Stimulated activated naive CD8-positive, alpha-beta T cell treated with anti-CD3 and anti-CD28 coated beads, Interleukin-15, Interleukin-2, amounts not matched to agents 100 ng/mL and 50 ng/mL, for 24 hours (primary cell): Measurements from ENCODE around the gene EAF2.
"Not testable (repeated sequence)": the region's sequence is repeated elsewhere in the genome, so short reads cannot be mapped to it uniquely, and the experiment has no call there.

Experiments
- H3K27ac Mint-ChIP-seq: one replicate; pipeline ENCODE4 v1.8.0; 2021; ENCODE audit warnings: mild to moderate bottlenecking, mixed read lengths
- H3K27me3 Mint-ChIP-seq: one replicate; pipeline ENCODE4 v1.8.0; 2021; ENCODE audit warnings: mixed read lengths
- H3K36me3 Mint-ChIP-seq: one replicate; pipeline ENCODE4 v1.8.0; 2021; ENCODE audit warnings: low read depth, mixed read lengths
- H3K4me1 Mint-ChIP-seq: one replicate; pipeline ENCODE4 v1.8.0; 2021; ENCODE audit warnings: low read depth, mixed read lengths
- H3K4me3 Mint-ChIP-seq: one replicate; pipeline ENCODE4 v1.8.0; 2021; ENCODE audit warnings: mild to moderate bottlenecking, mixed read lengths
- H3K9me3 Mint-ChIP-seq: one replicate; pipeline ENCODE4 v1.8.0; 2021; ENCODE audit warnings: mixed read lengths

The EAF2 gene

DNA sequence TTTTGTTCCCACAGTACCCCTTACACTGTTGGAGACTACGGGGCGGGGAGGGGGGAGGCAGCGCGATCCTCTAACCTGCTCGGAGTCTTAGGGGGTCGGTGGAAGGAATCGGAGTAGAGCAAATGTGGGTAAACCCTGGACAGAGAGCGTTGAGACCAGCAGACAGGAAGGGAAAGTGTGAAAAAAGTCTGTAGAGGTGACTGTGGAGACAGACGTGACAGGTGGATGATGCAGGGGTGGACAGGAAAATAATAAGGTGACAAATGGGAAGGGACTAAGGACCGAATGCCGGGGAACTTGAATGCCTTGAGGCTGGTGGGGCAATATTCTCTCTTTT lies 424 bp downstream of the EAF2 start:
- Mint-ChIP-seq H3K27ac (peak overlapping the region; percentile 94), H3K36me3 (peaks cover 46% of the 10 kb centered on the region), H3K4me1 (peaks cover 58% of the 10 kb centered on the region), H3K9me3 (no peaks in the 10 kb centered on the region), H3K27me3 (no peaks in the 10 kb centered on the region), H3K4me3 (peak overlapping the region; percentile 96)

GRCh38 chr3:121836064-121836463 lies 1.1 kb downstream of the EAF2 start:
- Mint-ChIP-seq H3K9me3 (no peaks in the 10 kb centered on the region), H3K27me3 (no peaks in the 10 kb centered on the region), H3K27ac (peak overlapping the region; percentile 94), H3K4me1 (peaks cover 52% of the 10 kb centered on the region), H3K4me3 (peak overlapping the region; percentile 96), H3K36me3 (peaks cover 40% of the 10 kb centered on the region)

GRCh38 chr3:121836481-121836880 lies 1.5 kb downstream of the EAF2 start:
- H3K4me3 Mint-ChIP-seq, result peak overlapping the region; percentile 96
- H3K36me3 Mint-ChIP-seq, result peaks cover 36% of the 10 kb centered on the region
- no peaks in the 10 kb centered on the region for H3K9me3 Mint-ChIP-seq
- no peaks in the 10 kb centered on the region for H3K27me3 Mint-ChIP-seq
- peak overlapping the region; percentile 16 for H3K27ac Mint-ChIP-seq
- peaks cover 49% of the 10 kb centered on the region for H3K4me1 Mint-ChIP-seq

GRCh38 chr3:121839962-121840361 lies 5.0 kb downstream of the EAF2 start:
- Mint-ChIP-seq H3K9me3 (no peaks in the 10 kb centered on the region), H3K4me3 (no peak overlapping the region)

GRCh38 chr3:121844892-121845291 lies 9.9 kb downstream of the EAF2 start:
- H3K27ac Mint-ChIP-seq, result no peak overlapping the region
- no peaks in the 10 kb centered on the region for H3K27me3 Mint-ChIP-seq
- H3K4me3 Mint-ChIP-seq, result no peak overlapping the region
- no peaks in the 10 kb centered on the region for H3K4me1 Mint-ChIP-seq
- H3K36me3 Mint-ChIP-seq, result peaks cover 14% of the 10 kb centered on the region
- H3K9me3 Mint-ChIP-seq, result no peaks in the 10 kb centered on the region

More at GRCh38 chr3:121839962-121840361, 5.0 kb downstream of the EAF2 start:
- no peaks in the 10 kb centered on the region for H3K27me3 Mint-ChIP-seq
- peaks cover 8% of the 10 kb centered on the region for H3K36me3 Mint-ChIP-seq
- H3K4me1 Mint-ChIP-seq, result peaks cover 21% of the 10 kb centered on the region
- H3K27ac Mint-ChIP-seq, result no peak overlapping the region

- no peak overlapping the region for H3K4me3 Mint-ChIP-seq
- no peaks in the 10 kb centered on the region for H3K9me3 Mint-ChIP-seq
- H3K36me3 Mint-ChIP-seq, result peaks cover 11% of the 10 kb centered on the region
- H3K4me1 Mint-ChIP-seq, result no peaks in the 10 kb centered on the region
- no peak overlapping the region for H3K27ac Mint-ChIP-seq
- H3K27me3 Mint-ChIP-seq, result no peaks in the 10 kb centered on the region
Observed at GRCh38 chr3:121852256-121852655, 17.2 kb downstream of the EAF2 start.

DNA sequence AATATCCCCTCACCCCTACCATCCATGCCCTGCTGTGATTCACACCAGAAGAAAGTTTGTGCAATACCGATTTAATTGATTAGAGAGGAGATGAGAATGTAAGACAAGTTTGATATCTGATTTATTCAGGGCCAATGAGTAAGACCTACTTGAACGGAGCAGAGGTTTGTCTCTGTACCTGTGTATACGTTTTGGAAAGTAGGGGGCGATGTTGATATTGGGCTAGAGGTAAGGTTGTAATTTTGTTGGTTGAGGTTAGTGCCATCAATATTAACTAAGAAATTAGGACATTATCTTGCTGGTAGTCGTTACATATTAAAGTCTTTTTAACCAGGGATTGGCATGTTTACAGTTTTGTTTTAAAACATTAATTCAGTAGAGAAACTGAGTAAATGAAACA lies 20.5 kb downstream of the EAF2 start:
- Mint-ChIP-seq H3K4me1 (no peaks in the 10 kb centered on the region), H3K4me3 (no peak overlapping the region), H3K36me3 (peaks cover 26% of the 10 kb centered on the region), H3K27me3 (no peaks in the 10 kb centered on the region), H3K9me3 (no peaks in the 10 kb centered on the region), H3K27ac (no peak overlapping the region)

DNA sequence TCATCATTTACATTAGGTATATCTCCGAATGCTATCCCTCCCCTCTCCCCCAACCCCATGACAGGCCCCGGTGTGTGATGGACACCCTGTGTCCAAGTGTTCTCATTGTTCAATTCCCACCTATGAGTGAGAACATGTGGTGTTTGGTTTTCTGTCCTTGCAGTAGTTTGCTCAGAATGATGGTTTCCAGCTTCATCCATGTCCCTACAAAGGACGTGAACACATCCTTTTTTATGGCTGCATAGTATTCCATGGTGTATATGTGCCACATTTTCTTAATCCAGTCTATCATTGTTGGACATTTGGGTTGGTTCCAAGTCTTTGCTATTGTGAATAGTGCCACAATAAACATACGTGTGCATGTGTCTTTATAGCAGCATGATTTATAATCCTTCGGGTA lies 22.8 kb downstream of the EAF2 start:
- peaks cover 36% of the 10 kb centered on the region for H3K36me3 Mint-ChIP-seq
- H3K9me3 Mint-ChIP-seq, H3K27ac Mint-ChIP-seq, H3K27me3 Mint-ChIP-seq, H3K4me3 Mint-ChIP-seq, H3K4me1 Mint-ChIP-seq: not testable (repeated sequence)

GRCh38 chr3:121863247-121863646 lies 28.2 kb downstream of the EAF2 start:
- H3K4me3 Mint-ChIP-seq, H3K9me3 Mint-ChIP-seq, H3K27ac Mint-ChIP-seq, H3K4me1 Mint-ChIP-seq, H3K27me3 Mint-ChIP-seq: not testable (repeated sequence)
- H3K36me3 Mint-ChIP-seq, result peaks cover 44% of the 10 kb centered on the region

DNA sequence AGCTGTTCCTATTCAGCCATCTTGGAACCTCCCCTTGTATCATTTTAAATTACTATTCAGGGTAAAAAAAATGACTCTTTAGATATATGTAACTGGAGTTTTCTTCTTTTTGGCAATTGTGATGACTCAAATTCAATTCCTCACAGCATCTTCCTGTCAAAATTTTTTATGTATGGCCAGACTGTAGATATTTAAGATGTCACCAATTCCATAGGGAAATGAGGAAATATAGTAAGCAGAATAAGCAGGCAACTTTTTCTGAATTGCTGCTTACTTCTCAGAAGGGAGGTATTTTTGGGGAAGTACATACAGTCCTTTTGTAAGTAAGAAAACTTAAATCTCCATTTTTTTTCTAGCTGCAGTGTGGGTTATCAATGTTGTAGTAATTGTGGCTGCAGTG lies 28.8 kb downstream of the EAF2 start:
- Mint-ChIP-seq H3K9me3 (no peaks in the 10 kb centered on the region), H3K4me3 (no peak overlapping the region), H3K27me3 (no peaks in the 10 kb centered on the region), H3K4me1 (no peaks in the 10 kb centered on the region), H3K36me3 (peaks cover 40% of the 10 kb centered on the region), H3K27ac (no peak overlapping the region)

DNA sequence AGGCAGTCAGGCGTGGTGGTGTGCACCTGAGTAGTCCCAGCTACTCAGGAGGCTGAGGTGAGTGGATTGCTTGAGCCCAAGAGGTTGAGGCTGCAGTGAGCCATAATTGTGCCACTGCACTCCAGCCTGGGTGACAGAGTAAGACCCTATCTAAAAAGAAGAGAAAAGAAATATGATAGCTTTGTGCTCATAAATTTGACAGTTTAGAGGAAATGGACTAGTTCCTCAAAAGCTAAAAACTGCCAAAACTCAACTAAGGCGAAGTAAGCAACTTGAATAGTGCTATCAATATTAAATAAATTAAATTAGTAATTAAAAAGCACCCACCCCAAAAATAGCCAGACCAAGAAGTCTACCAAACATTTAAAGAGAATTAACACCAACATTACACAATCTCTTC lies 34.7 kb downstream of the EAF2 start:
- no peak overlapping the region for H3K4me3 Mint-ChIP-seq
- no peak overlapping the region for H3K27ac Mint-ChIP-seq

DNA sequence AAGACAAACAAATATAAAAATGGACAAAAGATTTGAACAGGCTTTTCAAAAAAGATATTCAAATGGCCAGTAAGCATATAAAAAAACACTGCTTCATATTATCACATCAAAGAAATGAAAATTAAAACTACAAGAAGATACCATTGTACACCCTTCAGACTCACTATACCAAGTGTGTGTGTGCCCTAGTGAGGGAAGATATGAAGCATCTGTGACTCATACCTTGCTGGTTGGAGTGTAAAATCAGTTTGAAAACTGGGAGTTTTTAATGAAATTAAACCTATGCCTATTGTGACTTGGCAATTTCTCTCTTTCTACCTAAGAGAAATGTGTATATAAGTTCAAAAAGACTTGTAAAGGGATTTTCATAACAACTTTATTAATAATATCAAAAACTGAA lies 35.7 kb downstream of the EAF2 start:
- Mint-ChIP-seq H3K36me3 (peaks cover 24% of the 10 kb centered on the region), H3K9me3 (no peaks in the 10 kb centered on the region), H3K27ac (peak overlapping the region; percentile 22), H3K4me3 (no peak overlapping the region), H3K4me1 (peaks cover 11% of the 10 kb centered on the region), H3K27me3 (no peaks in the 10 kb centered on the region)

More for the DNA sequence above, 34.7 kb downstream of the EAF2 start:
- Mint-ChIP-seq H3K27me3 (no peaks in the 10 kb centered on the region), H3K4me1 (peaks cover 11% of the 10 kb centered on the region), H3K9me3 (no peaks in the 10 kb centered on the region), H3K36me3 (peaks cover 24% of the 10 kb centered on the region)

- Mint-ChIP-seq H3K27ac (no peak overlapping the region), H3K4me1 (peaks cover 11% of the 10 kb centered on the region)
Observed at GRCh38 chr3:121871430-121871829, 36.4 kb downstream of the EAF2 start.

DNA sequence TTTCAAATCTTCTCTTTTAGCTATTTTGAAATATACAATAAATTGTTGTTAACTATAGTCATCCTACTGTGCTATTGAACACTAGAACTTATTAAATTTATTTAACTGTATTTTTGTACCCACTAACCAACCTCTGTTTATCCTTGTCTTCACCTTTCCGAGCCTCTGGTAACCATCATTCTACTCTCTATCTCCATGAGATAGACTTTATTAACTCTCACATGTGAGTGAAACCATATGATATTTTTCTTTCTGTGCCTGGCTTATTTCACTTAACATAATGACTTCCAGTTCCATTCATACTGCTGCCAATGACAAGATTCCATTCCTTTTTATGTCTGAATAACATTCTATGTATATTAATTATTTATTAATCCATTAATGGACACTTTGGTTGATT lies 43.4 kb downstream of the EAF2 start:
- Mint-ChIP-seq H3K27ac (no peak overlapping the region), H3K36me3 (peaks cover 5% of the 10 kb centered on the region)

More at GRCh38 chr3:121871430-121871829, 36.4 kb downstream of the EAF2 start:
- Mint-ChIP-seq H3K4me3 (no peak overlapping the region), H3K27me3 (no peaks in the 10 kb centered on the region), H3K9me3 (no peaks in the 10 kb centered on the region), H3K36me3 (peaks cover 18% of the 10 kb centered on the region)

GRCh38 chr3:121883507-121883906 lies 48.5 kb downstream of the EAF2 start:
- no peaks in the 10 kb centered on the region for H3K9me3 Mint-ChIP-seq
- H3K27me3 Mint-ChIP-seq, result no peaks in the 10 kb centered on the region
- H3K27ac Mint-ChIP-seq, result no peak overlapping the region
- no peak overlapping the region for H3K4me3 Mint-ChIP-seq
- H3K4me1 Mint-ChIP-seq, result no peaks in the 10 kb centered on the region
- peaks cover 8% of the 10 kb centered on the region for H3K36me3 Mint-ChIP-seq

More for the DNA sequence above, 43.4 kb downstream of the EAF2 start:
- H3K27me3 Mint-ChIP-seq, result no peaks in the 10 kb centered on the region
- no peak overlapping the region for H3K4me3 Mint-ChIP-seq
- no peaks in the 10 kb centered on the region for H3K4me1 Mint-ChIP-seq
- no peaks in the 10 kb centered on the region for H3K9me3 Mint-ChIP-seq

DNA sequence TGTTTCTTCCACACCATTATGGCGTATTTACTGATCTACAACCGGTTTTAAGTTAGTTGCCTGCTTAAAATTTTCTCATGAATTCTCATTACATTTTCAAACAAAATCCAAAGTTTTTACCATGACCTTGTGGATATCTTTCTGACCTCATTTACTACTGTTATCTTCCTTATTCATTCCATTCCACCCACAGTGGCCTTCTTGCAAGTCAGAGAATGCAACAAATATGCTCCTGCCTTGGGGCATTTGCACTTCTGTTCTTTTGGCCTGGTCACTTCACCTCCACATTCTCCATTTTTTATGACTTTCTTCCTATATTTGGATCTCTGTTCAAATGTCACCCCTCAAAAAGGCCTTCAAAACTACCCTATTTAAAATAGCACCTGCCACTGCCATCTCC lies 50.4 kb downstream of the EAF2 start:
- Mint-ChIP-seq H3K27ac (no peak overlapping the region), H3K27me3 (no peaks in the 10 kb centered on the region), H3K9me3 (no peaks in the 10 kb centered on the region), H3K36me3 (peaks cover 8% of the 10 kb centered on the region), H3K4me3 (no peak overlapping the region), H3K4me1 (no peaks in the 10 kb centered on the region)
